GM06990 (cell line): ENCODE measurements around the gene GLCCI1.

Experiments used
- DNase-seq: peaks from one replicate; pipeline ENCODE4 v3.0.0-alpha.2; 2011; ENCODE audit not compliant: insufficient read length; ENCODE audit errors: extremely low read depth
- H3K27me3 ChIP-seq: replicated peaks from 2 replicates; pipeline ENCODE4 v1.6.0; 2011; ENCODE audit warnings: low read length; ENCODE audit not compliant: control insufficient read depth, insufficient read depth
- H3K36me3 ChIP-seq: 2 replicates; pipeline ENCODE4 v1.5.1; 2011; ENCODE audit warnings: low read length; ENCODE audit not compliant: control insufficient read depth, insufficient read depth
- H3K4me3 ChIP-seq: replicated peaks from 2 replicates; pipeline ENCODE4 v1.5.1; 2011; ENCODE audit warnings: low read depth, mild to moderate bottlenecking, control low read depth, low read length
- CTCF ChIP-seq: IDR thresholded peaks from 2 replicates; pipeline ENCODE4 v1.5.1; 2011; ENCODE audit warnings: low read length, control low read depth, mild to moderate bottlenecking, inconsistent platforms; ENCODE audit not compliant: insufficient read depth, poor library complexity, severe bottlenecking

GLCCI1 gene

GRCh38 chr7:7946486-7946885, 22.1 kb upstream of the GLCCI1 start:
- no peak overlapping the region for H3K4me3 ChIP-seq
- H3K27me3 ChIP-seq: no peaks in the 10 kb centered on the region
- no peaks in the 10 kb centered on the region for H3K36me3 ChIP-seq
- DNase-seq: no peak
- TF ChIP-seq CTCF: no peak

DNA sequence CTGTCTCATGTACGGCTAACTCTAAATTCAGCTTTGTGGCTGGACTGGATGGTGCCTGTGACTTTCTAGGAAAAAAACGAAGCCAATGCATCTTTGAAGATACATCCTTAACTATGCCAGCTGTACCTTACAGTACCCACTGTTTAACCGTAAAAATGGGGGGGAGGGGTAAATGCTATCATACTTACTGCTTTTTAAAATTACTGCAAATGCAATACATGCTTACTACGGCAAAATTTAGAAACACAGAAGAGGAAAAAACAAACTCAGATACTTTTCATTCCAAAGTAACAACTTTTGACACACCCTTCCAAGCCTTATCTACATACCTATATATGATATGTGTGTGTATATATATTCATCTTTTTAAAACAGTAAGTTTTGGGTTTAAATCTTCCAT, 20.4 kb upstream of the GLCCI1 start:
- no peak for TF ChIP-seq CTCF
- no peaks in the 10 kb centered on the region for H3K36me3 ChIP-seq
- H3K4me3 ChIP-seq: no peak overlapping the region
- DNase-seq: no peak
- no peaks in the 10 kb centered on the region for H3K27me3 ChIP-seq

DNA sequence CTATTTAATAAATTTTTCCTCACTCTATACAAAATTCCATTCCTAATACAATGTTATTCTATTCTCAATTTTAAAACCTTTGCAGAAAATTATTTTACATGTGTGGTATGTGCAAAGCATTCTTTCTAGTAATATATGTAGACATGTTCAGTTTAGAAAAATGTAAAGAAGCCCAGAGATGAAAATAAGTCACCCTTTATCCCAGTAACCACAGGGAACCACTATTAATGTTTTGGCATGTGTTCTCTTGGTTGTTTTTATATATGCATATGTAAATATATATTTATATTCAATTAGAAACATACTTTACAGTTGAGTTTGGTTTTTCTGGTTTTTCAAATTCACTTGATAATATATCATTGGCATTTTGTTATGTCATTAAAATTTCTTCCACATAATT, 14.8 kb upstream of the GLCCI1 start:
- TF ChIP-seq CTCF: no peak
- Histone ChIP-seq H3K36me3 (no peaks in the 10 kb centered on the region), H3K27me3 (no peaks in the 10 kb centered on the region), H3K4me3 (no peak overlapping the region)
- no peak for DNase-seq

- H3K4me3 ChIP-seq: no peak overlapping the region
- no peak for TF ChIP-seq CTCF
- DNase-seq: no peak
- no peaks in the 10 kb centered on the region for H3K27me3 ChIP-seq
- H3K36me3 ChIP-seq: no peaks in the 10 kb centered on the region
Observed at GRCh38 chr7:7956531-7957128, 12.0 kb upstream of the GLCCI1 start.

DNA sequence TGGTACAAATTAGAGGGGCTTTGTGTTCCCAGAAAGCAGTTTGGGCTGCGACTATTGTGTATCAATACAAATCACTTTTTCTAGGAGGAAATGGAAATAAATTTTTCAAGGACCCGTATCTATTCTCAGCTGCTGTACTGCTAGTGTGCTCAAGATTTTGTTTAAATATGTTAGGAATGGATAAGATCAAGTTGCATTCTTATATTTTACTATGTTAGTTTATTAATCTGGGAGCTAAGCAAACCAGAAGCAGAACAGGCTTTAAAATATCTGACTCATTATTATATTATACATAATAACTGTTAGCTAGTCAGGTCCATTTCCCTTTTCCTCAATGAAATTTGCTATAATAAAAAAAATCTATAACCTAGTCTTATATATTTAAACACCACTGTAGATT, 11.1 kb upstream of the GLCCI1 start:
- Histone ChIP-seq H3K36me3 (no peaks in the 10 kb centered on the region), H3K4me3 (no peak overlapping the region), H3K27me3 (no peaks in the 10 kb centered on the region)
- DNase-seq: no peak
- no peak for TF ChIP-seq CTCF
